Immature natural killer cell (primary cell): ENCODE results near the gene GPR142. TPM values are rescaled to one million over a fixed set of nuclear protein-coding genes. Genes with fewer than 3 reads are reported as not detected.

Experiments
- DNase-seq, 3 donors: peaks; one replicate each; pipeline ENCODE4 v3.0.0; 2022; ENCODE audit warnings: mixed read lengths in 1 of 3
- H3K27ac Mint-ChIP-seq, 6 donors: one replicate each; pipeline ENCODE4 v1.8.0; 2020; ENCODE audit warnings: mixed read lengths in 6 of 6, mild to moderate bottlenecking in 5 of 6, inconsistent platforms in 4 of 6, moderate library complexity in 3 of 6
- H3K27me3 Mint-ChIP-seq, 3 donors: one replicate each; pipeline ENCODE4 v1.8.0; 2020 to 2021; ENCODE audit warnings: low read depth in 3 of 3, mild to moderate bottlenecking in 3 of 3, mixed read lengths in 3 of 3, moderate library complexity in 3 of 3, inconsistent platforms in 1 of 3
- H3K36me3 Mint-ChIP-seq, 3 donors: one replicate each; pipeline ENCODE4 v1.8.0; 2020; ENCODE audit warnings: mixed read lengths in 3 of 3, inconsistent platforms in 2 of 3, mild to moderate bottlenecking in 2 of 3
- H3K4me1 Mint-ChIP-seq, 2 donors: one replicate each; pipeline ENCODE4 v1.8.0; 2020; ENCODE audit warnings: inconsistent platforms in 2 of 2, mild to moderate bottlenecking in 2 of 2, mixed read lengths in 2 of 2, moderate library complexity in 1 of 2
- H3K4me3 Mint-ChIP-seq, 5 donors: one replicate each; pipeline ENCODE4 v1.8.0; 2020; ENCODE audit warnings: mild to moderate bottlenecking in 5 of 5, mixed read lengths in 5 of 5, inconsistent platforms in 3 of 5, moderate library complexity in 3 of 5
- H3K9me3 Mint-ChIP-seq, 6 donors: one replicate each; pipeline ENCODE4 v1.8.0; 2020; ENCODE audit warnings: mild to moderate bottlenecking in 6 of 6, mixed read lengths in 6 of 6, inconsistent platforms in 4 of 6, moderate library complexity in 3 of 6
- polyA plus RNA-seq, 3 donors: library from polyadenylated mRNA; unstranded; fragments of 300-500 nt; fragmentation: Illumina TruSeq; gene quantifications; one replicate each; pipeline ENCODE4 v1.2.3, GENCODE V29; 2021

Gene GPR142
- polyA plus RNA-seq, 3 donors from 2014 or later, result 0.49 TPM; not detected in 2

- DNase-seq, result no peak
- Mint-ChIP-seq H3K27ac (no peak overlapping the region), H3K27me3 (peaks cover 0 to 2% (median 1%) of the 10 kb centered on the region in 3 donors), H3K36me3 (no peaks in the 10 kb centered on the region), H3K9me3 (no peaks in the 10 kb centered on the region), H3K4me1 (no peaks in the 10 kb centered on the region), H3K4me3 (no peak overlapping the region)
Observed at GRCh38 chr17:74336307-74336706, 31.0 kb upstream of the GPR142 start.

- H3K36me3 Mint-ChIP-seq, result no peaks in the 10 kb centered on the region
- no peaks in the 10 kb centered on the region for H3K4me1 Mint-ChIP-seq
- peaks cover 0 to 2% (median 1%) of the 10 kb centered on the region in 3 donors for H3K27me3 Mint-ChIP-seq
- DNase-seq, result no peak
- H3K27ac Mint-ChIP-seq, result no peak overlapping the region
- H3K4me3 Mint-ChIP-seq, result no peak overlapping the region
- no peaks in the 10 kb centered on the region for H3K9me3 Mint-ChIP-seq
Observed at GRCh38 chr17:74337834-74338500, 29.3 kb upstream of the GPR142 start.

- H3K27ac Mint-ChIP-seq, result no peak overlapping the region
- no peaks in the 10 kb centered on the region for H3K36me3 Mint-ChIP-seq
- no peaks in the 10 kb centered on the region for H3K9me3 Mint-ChIP-seq
- H3K4me1 Mint-ChIP-seq, result no peaks in the 10 kb centered on the region
- H3K27me3 Mint-ChIP-seq, result peaks cover 0 to 2% (median 1%) of the 10 kb centered on the region in 3 donors
- no peak overlapping the region for H3K4me3 Mint-ChIP-seq
- no peak for DNase-seq
Observed at GRCh38 chr17:74339537-74340195, 27.6 kb upstream of the GPR142 start.

GRCh38 chr17:74340470-74341023 lies 26.8 kb upstream of the GPR142 start:
- Mint-ChIP-seq H3K27ac (no peak overlapping the region), H3K36me3 (no peaks in the 10 kb centered on the region), H3K4me1 (no peaks in the 10 kb centered on the region), H3K9me3 (no peaks in the 10 kb centered on the region), H3K27me3 (peaks cover 0 to 2% (median 1%) of the 10 kb centered on the region in 3 donors), H3K4me3 (no peak overlapping the region)
- DNase-seq, result no peak

- Mint-ChIP-seq H3K9me3 (no peaks in the 10 kb centered on the region), H3K27me3 (peaks cover 0 to 2% (median 1%) of the 10 kb centered on the region in 3 donors), H3K36me3 (no peaks in the 10 kb centered on the region), H3K4me3 (no peak overlapping the region), H3K4me1 (no peaks in the 10 kb centered on the region), H3K27ac (no peak overlapping the region)
- no peak for DNase-seq
Observed at GRCh38 chr17:74342224-74342623, 25.1 kb upstream of the GPR142 start.

- no peaks in the 10 kb centered on the region for H3K36me3 Mint-ChIP-seq
- no peak overlapping the region for H3K4me3 Mint-ChIP-seq
- H3K4me1 Mint-ChIP-seq, result no peaks in the 10 kb centered on the region
- H3K27me3 Mint-ChIP-seq, result peaks cover 0 to 2% (median 1%) of the 10 kb centered on the region in 3 donors
- no peaks in the 10 kb centered on the region for H3K9me3 Mint-ChIP-seq
- H3K27ac Mint-ChIP-seq, result no peak overlapping the region
- DNase-seq, result no peak
Observed at GRCh38 chr17:74343121-74343520, 24.2 kb upstream of the GPR142 start.

GRCh38 chr17:74343526-74344284 lies 23.6 kb upstream of the GPR142 start:
- Mint-ChIP-seq H3K27ac (no peak overlapping the region), H3K4me1 (no peaks in the 10 kb centered on the region), H3K36me3 (no peaks in the 10 kb centered on the region)

GRCh38 chr17:74344658-74345057 lies 22.6 kb upstream of the GPR142 start:
- no peaks in the 10 kb centered on the region for H3K36me3 Mint-ChIP-seq
- peaks cover 2 to 5% (median 5%) of the 10 kb centered on the region in 3 donors for H3K27me3 Mint-ChIP-seq
- no peak overlapping the region for H3K27ac Mint-ChIP-seq
- no peaks in the 10 kb centered on the region for H3K4me1 Mint-ChIP-seq
- no peak for DNase-seq
- no peak overlapping the region for H3K4me3 Mint-ChIP-seq
- peaks cover 0 to 1% (median 0%) of the 10 kb centered on the region in 6 donors for H3K9me3 Mint-ChIP-seq

More at GRCh38 chr17:74343526-74344284, 23.6 kb upstream of the GPR142 start:
- peaks cover 2 to 5% (median 4%) of the 10 kb centered on the region in 3 donors for H3K27me3 Mint-ChIP-seq
- peaks cover 0 to 1% (median 0%) of the 10 kb centered on the region in 6 donors for H3K9me3 Mint-ChIP-seq
- DNase-seq, result no peak
- no peak overlapping the region for H3K4me3 Mint-ChIP-seq

GRCh38 chr17:74345433-74346241 lies 21.7 kb upstream of the GPR142 start:
- Mint-ChIP-seq H3K9me3 (peaks cover 0 to 3% (median 0%) of the 10 kb centered on the region in 6 donors), H3K27ac (no peak overlapping the region), H3K36me3 (no peaks in the 10 kb centered on the region), H3K4me1 (no peaks in the 10 kb centered on the region), H3K4me3 (no peak overlapping the region), H3K27me3 (peaks cover 2 to 7% (median 5%) of the 10 kb centered on the region in 3 donors)
- DNase-seq, result no peak

GRCh38 chr17:74347646-74348045 lies 19.7 kb upstream of the GPR142 start:
- H3K36me3 Mint-ChIP-seq, result no peaks in the 10 kb centered on the region

GRCh38 chr17:74349120-74349519 lies 18.2 kb upstream of the GPR142 start:
- Mint-ChIP-seq H3K4me3 (no peak overlapping the region), H3K4me1 (peaks cover 0 to 2% of the 10 kb centered on the region in 2 donors), H3K36me3 (no peaks in the 10 kb centered on the region), H3K9me3 (peaks cover 0 to 4% (median 0%) of the 10 kb centered on the region in 6 donors), H3K27ac (no peak overlapping the region), H3K27me3 (peaks cover 4 to 17% (median 9%) of the 10 kb centered on the region in 3 donors)
- DNase-seq, result no peak

More at GRCh38 chr17:74347646-74348045, 19.7 kb upstream of the GPR142 start:
- Mint-ChIP-seq H3K4me1 (no peaks in the 10 kb centered on the region), H3K27me3 (peaks cover 2 to 9% (median 9%) of the 10 kb centered on the region in 3 donors), H3K27ac (no peak overlapping the region), H3K9me3 (peaks cover 0 to 4% (median 0%) of the 10 kb centered on the region in 6 donors), H3K4me3 (no peak overlapping the region)
- DNase-seq, result no peak

- no peaks in the 10 kb centered on the region for H3K36me3 Mint-ChIP-seq
- H3K4me3 Mint-ChIP-seq, result no peak overlapping the region
- peaks cover 4 to 17% (median 9%) of the 10 kb centered on the region in 3 donors for H3K27me3 Mint-ChIP-seq
- peaks cover 0 to 3% of the 10 kb centered on the region in 2 donors for H3K4me1 Mint-ChIP-seq
- peaks cover 0 to 4% (median 0%) of the 10 kb centered on the region in 6 donors for H3K9me3 Mint-ChIP-seq
- no peak for DNase-seq
- H3K27ac Mint-ChIP-seq, result no peak overlapping the region
Observed at GRCh38 chr17:74350486-74350885, 16.8 kb upstream of the GPR142 start.
